Smooth muscle cell (in vitro differentiated cells): ENCODE measurements around the gene SETD1A. TPM values are rescaled to one million over a fixed set of nuclear protein-coding genes. Genes with fewer than 3 reads are reported as not detected.

Source experiments
- DNase-seq: peaks from one replicate; lab custom pipeline; 2025; ENCODE audit not compliant: unreplicated experiment; lab: John Stamatoyannopoulos, UW
- H2AFZ ChIP-seq: fragments of 200-600 bp; sonication (generic); 2 replicates; pipeline ENCODE4 v1.6.0; 2016; ENCODE audit warnings: antibody characterized with exemption, low read depth, mild to moderate bottlenecking
- H3F3A ChIP-seq: fragments of 200-600 bp; sonication (generic); 2 replicates; pipeline ENCODE4 v1.6.0; 2017; ENCODE audit warnings: antibody characterized with exemption, low read depth
- H3K27ac ChIP-seq: fragments of 200-600 bp; sonication (generic); 2 replicates; pipeline ENCODE4 v1.5.1; 2016; ENCODE audit warnings: low read depth, mild to moderate bottlenecking
- H3K27me3 ChIP-seq: fragments of 200-600 bp; sonication (generic); 2 replicates; pipeline ENCODE4 v1.6.1; 2016; ENCODE audit warnings: low read depth, mild to moderate bottlenecking
- H3K36me3 ChIP-seq: fragments of 200-600 bp; sonication (generic); 2 replicates; pipeline ENCODE4 v1.5.1; 2016; ENCODE audit warnings: low read depth
- H3K4me1 ChIP-seq: fragments of 200-600 bp; sonication (generic); 2 replicates; pipeline ENCODE4 v1.5.1; 2016; ENCODE audit warnings: low read depth
- H3K4me2 ChIP-seq: fragments of 200-600 bp; sonication (generic); 2 replicates; pipeline ENCODE4 v1.6.0; 2016; ENCODE audit warnings: mild to moderate bottlenecking
- H3K4me3 ChIP-seq: fragments of 200-600 bp; sonication (generic); 2 replicates; pipeline ENCODE4 v1.5.1; 2016; ENCODE audit warnings: mild to moderate bottlenecking
- H3K79me2 ChIP-seq: fragments of 200-600 bp; sonication (generic); 2 replicates; pipeline ENCODE4 v1.6.0; 2016; ENCODE audit warnings: low read depth, mild to moderate bottlenecking
- H3K9ac ChIP-seq: fragments of 200-600 bp; sonication (generic); 2 replicates; pipeline ENCODE4 v1.6.0; 2016; ENCODE audit warnings: low read depth
- H3K9me3 ChIP-seq: fragments of 200-600 bp; sonication (generic); replicated peaks from 2 replicates; pipeline ENCODE4 v1.5.1; 2016; ENCODE audit warnings: low read depth
- H4K20me1 ChIP-seq: fragments of 200-600 bp; sonication (generic); 2 replicates; pipeline ENCODE4 v1.6.0; 2016; ENCODE audit warnings: low read depth
- CTCF ChIP-seq: fragments of 200-600 bp; sonication (generic); IDR thresholded peaks from 2 replicates; pipeline ENCODE4 v1.5.1; 2017; ENCODE audit warnings: borderline replicate concordance, mild to moderate bottlenecking, antibody characterized with exemption; ENCODE audit not compliant: insufficient read depth, poor library complexity, severe bottlenecking
- WGBS: methylation state at CpG from one replicate; pipeline ENCODE4 v1.1.7; 2016; ENCODE audit warnings: low lambda C conversion rate; 5-methylcytosine and 5-hydroxymethylcytosine counted together
- polyA plus RNA-seq: library from polyadenylated mRNA; unstranded; fragments of >200 nt; fragmentation: Nextera tagmentation; extraction: Ambion mirVana; gene quantifications from 2 replicates; pipeline ENCODE4 v1.2.1, GENCODE V29; 2016
- total RNA-seq: library from RNA; depleted of rRNA; stranded (reverse); fragments of >200 nt; gene quantifications from 2 replicates; pipeline ENCODE4 v1.2.3, GENCODE V29; 2014

The SETD1A gene
- total and polyA plus RNA-seq, 2 experiments from 2014 or later: 1.2 to 2.9 TPM

DNA sequence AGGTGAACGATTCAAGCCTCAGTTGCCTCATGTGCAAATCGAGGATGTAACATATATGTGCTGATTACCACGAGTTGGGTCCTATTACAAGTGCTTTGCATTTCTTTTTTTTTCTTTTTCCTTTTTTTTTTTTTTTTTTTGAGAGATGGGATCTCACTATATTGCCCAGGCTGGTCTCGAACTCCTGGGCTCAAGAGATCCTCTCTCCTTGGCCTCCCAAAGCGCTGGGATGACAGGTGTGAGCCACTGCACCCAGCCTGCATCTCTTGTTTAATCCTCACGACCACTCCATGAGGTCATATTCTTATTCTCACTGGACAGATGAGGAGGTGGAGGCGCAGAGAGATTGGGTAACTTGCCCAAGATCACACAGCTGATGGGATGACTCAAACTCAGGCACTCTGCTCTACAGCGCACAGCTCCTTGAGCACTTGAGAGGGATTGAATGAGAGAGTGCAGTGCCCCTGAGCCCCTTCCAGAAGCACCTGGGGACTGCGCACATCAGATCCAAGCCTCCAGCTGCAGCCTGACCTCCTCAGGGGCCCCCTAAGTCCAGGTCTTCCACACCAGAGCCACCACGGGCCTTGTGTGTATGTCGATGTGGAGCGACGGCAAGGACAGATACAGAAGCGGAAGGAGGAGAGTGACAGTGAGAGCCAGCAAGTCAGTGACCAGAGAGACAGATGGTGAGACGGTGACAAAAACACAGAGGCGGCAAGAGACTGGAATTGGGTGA is 48.0 kb downstream of the SETD1A start:
- no peak for DNase-seq
- 91% methylated on average over 16 of the region's 16 CpGs for WGBS
- Histone ChIP-seq H3K27ac (no peak overlapping the region), H3K27me3 (no peaks in the 10 kb centered on the region), H2AFZ (no peak overlapping the region), H3K4me3 (no peak overlapping the region), H3K4me1 (peaks cover 4% of the 10 kb centered on the region), H4K20me1 (no peaks in the 10 kb centered on the region), H3K4me2 (no peak overlapping the region), H3K9me3 (no peaks in the 10 kb centered on the region), H3K79me2 (no peaks in the 10 kb centered on the region), H3F3A (no peaks in the 10 kb centered on the region), H3K36me3 (no peaks in the 10 kb centered on the region), H3K9ac (no peak overlapping the region)
- TF ChIP-seq CTCF: no peak

DNA sequence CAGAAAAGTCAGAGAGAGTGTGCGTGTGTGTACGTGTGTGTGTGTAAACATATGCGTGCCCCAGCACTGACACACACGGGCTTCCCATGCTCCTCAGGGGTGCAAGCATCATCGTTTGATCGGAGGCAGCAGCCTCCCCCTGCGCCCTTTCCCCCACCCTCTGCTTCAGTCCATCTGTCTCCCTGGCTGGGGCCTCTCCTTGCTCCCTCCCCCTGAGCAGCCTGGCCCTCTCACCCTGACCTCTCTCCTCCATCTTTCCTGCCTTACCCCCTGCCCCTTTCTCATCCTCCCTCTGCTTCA is 48.5 kb downstream of the SETD1A start:
- H2AFZ ChIP-seq: no peak overlapping the region
- no peak overlapping the region for H3K9ac ChIP-seq
- no peak for TF ChIP-seq CTCF
- H3K4me2 ChIP-seq: no peak overlapping the region
- H3K27me3 ChIP-seq: peaks cover under 1% of the 10 kb centered on the region
- H4K20me1 ChIP-seq: no peaks in the 10 kb centered on the region
- DNase-seq: no peak
- no peak overlapping the region for H3K4me3 ChIP-seq
- H3F3A ChIP-seq: no peaks in the 10 kb centered on the region
- H3K4me1 ChIP-seq: peaks cover 4% of the 10 kb centered on the region
- no peaks in the 10 kb centered on the region for H3K36me3 ChIP-seq
- H3K27ac ChIP-seq: no peak overlapping the region
- 86% methylated on average over 4 of the region's 7 CpGs for WGBS
- no peaks in the 10 kb centered on the region for H3K9me3 ChIP-seq
- no peaks in the 10 kb centered on the region for H3K79me2 ChIP-seq

DNA sequence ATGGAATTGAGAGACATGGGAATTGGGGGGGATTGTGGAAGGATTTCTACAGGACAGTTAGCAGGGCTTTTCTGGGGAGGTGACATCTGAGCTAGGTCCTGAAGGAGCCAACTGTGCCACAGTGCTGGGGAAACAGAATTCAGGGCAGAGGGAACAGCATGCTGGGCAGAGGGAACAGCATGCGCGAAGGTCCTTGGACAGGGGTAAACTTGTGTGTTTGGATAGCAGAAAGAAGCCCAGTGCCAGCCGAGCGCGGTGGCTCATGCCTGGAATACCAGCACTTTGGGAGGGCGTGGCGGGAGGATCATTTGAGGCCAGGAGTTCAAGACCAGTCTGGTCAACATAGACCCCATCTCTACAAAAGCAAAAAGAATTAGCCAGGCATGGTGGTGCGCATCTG is 49.0 kb downstream of the SETD1A start:
- no peak for DNase-seq
- Histone ChIP-seq H3K27me3 (peaks cover 6% of the 10 kb centered on the region), H4K20me1 (no peaks in the 10 kb centered on the region), H3K4me1 (peaks cover 4% of the 10 kb centered on the region), H3K4me2 (no peak overlapping the region), H3K36me3 (no peaks in the 10 kb centered on the region), H3K27ac (no peak overlapping the region), H3K4me3 (no peak overlapping the region), H3K9ac (no peak overlapping the region), H3K79me2 (no peaks in the 10 kb centered on the region), H3F3A (no peaks in the 10 kb centered on the region), H3K9me3 (no peaks in the 10 kb centered on the region), H2AFZ (no peak overlapping the region)
- WGBS: 90% methylated on average over 8 of the region's 8 CpGs
- TF ChIP-seq CTCF: no peak

DNA sequence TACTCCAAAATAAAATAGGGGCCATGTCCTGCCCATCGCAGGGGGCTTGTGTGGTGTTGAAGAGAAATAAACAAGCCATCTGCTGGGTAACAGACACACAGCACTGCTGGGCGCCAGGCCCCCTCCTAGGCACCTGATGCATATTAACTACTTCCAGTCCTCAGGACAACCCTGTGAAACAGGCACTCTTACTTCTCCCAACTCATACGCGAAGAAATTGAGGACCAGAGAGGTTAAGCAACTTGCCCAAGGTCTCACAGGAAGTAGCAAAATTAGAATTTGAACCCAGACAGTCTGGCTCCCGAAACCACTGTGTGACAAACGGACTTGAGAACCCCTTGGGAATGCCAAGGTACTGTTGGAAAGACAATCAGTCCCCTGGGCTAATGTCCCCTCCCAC is 50.1 kb downstream of the SETD1A start:
- WGBS: 70% methylated on average over 6 of the region's 6 CpGs
- no peaks in the 10 kb centered on the region for H3K9me3 ChIP-seq
- H3K27me3 ChIP-seq: peaks cover 12% of the 10 kb centered on the region
- H2AFZ ChIP-seq: no peak overlapping the region
- H3K4me3 ChIP-seq: no peak overlapping the region
- H3K4me1 ChIP-seq: no peaks in the 10 kb centered on the region
- H3F3A ChIP-seq: no peaks in the 10 kb centered on the region
- TF ChIP-seq CTCF: no peak
- H3K36me3 ChIP-seq: no peaks in the 10 kb centered on the region
- no peak for DNase-seq
- H3K79me2 ChIP-seq: no peaks in the 10 kb centered on the region
- H3K27ac ChIP-seq: no peak overlapping the region
- no peaks in the 10 kb centered on the region for H4K20me1 ChIP-seq
- H3K9ac ChIP-seq: no peak overlapping the region
- no peak overlapping the region for H3K4me2 ChIP-seq
